Vagina (tissue), 2 donors: ENCODE results near the gene STAT5B.
"Not testable (repeated sequence)": the region's sequence is repeated elsewhere in the genome, so short reads cannot be mapped to it uniquely, and the experiment has no call there.

Source experiments
- CTCF ChIP-seq, 3 experiments: fragments of 450-650 bp in 2 of 3; fragments of 200-600 bp in 1 of 3; sonication (generic) in 1 of 3; IDR thresholded peaks; one replicate each; pipeline ENCODE4 v1.5.1; 2017 to 2019; ENCODE audit warnings: antibody characterized with exemption in 3 of 3, mild to moderate bottlenecking in 2 of 3, moderate library complexity in 2 of 3
- POLR2A ChIP-seq, 2 donors: fragments of 450-650 bp; IDR thresholded peaks; one replicate each; pipeline ENCODE4 v1.6.1; 2017; ENCODE audit warnings: antibody characterized with exemption in 2 of 2, mild to moderate bottlenecking in 2 of 2, moderate library complexity in 2 of 2
- POLR2AphosphoS5 ChIP-seq, 2 donors: sonication (generic); formaldehyde crosslinking; IDR thresholded peaks; one replicate each; pipeline ENCODE4 v1.9.0; 2017; ENCODE audit warnings: antibody characterized with exemption in 2 of 2, mild to moderate bottlenecking in 2 of 2, low read depth in 1 of 2; ENCODE audit not compliant: insufficient read depth in 1 of 2

DNA sequence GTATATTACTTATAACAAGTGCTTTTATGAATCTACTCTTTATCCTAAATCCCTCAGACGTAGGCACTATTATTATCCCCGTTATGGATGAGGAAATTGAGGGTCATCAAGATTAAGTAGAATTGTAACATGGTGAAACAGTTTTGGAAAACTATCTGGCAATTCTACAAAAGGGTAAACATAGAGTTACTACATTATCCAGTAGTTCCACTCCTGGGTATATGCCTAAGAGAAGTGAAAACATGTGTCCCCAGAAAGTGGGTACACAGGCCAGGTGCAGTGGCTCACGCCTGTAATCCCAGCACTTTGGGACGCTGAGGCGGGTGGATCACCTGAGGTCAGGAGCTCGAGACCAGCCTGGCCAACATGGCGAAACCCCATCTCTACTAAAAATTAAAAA lies 36.6 kb downstream of the STAT5B start:
- not testable (repeated sequence) for TF ChIP-seq CTCF (IDR thresholded peaks at IDR 0.05); POLR2A (IDR thresholded peaks at IDR 0.05); POLR2AphosphoS5 (IDR thresholded peaks at IDR 0.05; ENCODE audit: insufficient read depth in 1 of 2, low read depth in 1 of 2)
